GM19372 (cell line): Measurements from ENCODE around the gene RNMT.

Source experiments
- ATAC-seq: cut with Tn5 transposase; IDR thresholded peaks from one replicate; pipeline ENCODE4 v1.9.1; 2021; ENCODE audit warnings: mild to moderate bottlenecking, low read depth, moderate library complexity; ENCODE audit not compliant: unreplicated experiment

RNMT gene

DNA sequence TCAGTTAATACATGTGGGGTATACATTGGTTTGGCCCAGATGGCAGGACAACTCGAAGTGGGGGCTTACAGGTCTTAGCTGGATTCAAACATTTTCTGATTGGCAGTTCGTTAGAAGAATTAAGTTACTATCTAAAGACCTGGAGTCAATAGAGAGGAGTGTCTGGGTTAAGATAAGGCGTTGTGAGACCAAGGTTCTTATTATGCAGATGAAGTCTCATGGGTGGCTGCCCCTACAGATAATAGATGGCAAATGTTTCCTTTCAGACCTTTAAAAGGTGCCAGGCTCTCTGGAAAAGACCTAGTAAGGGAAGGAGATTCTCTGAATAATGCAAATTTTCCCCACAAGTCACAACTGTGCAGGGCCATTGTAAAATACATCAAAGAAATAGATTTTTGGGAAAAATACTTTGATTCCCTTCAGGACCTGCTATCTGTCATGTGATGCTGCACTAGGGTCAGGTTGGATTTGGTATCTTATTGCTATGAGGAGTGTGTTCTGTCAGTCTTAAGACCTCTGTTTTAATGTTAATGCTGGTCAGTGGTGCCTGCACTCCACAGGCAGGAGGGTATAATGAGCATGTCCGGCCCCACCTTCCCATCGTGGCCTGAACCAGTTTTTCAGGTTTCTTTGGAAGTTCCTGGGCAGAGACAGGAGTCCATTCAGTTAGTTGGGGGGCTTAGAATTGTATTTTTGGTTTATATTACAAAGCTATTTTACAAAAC, 83.2 kb downstream of the RNMT start:
- ATAC-seq, result no peak

- ATAC-seq, result no peak
Measured at GRCh38 chr18:13810950-13811485, 84.5 kb downstream of the RNMT start.

- no peak for ATAC-seq
Measured at GRCh38 chr18:13811993-13812392, 85.5 kb downstream of the RNMT start.

GRCh38 chr18:13813271-13813849, 86.9 kb downstream of the RNMT start:
- ATAC-seq, result peak; percentile 79
